ENCODE measurements around the gene HEXIM1. TPM values are rescaled to one million over a fixed set of nuclear protein-coding genes. Genes with fewer than 3 reads are reported as not detected.
A peak's percentile ranks its signal among the peaks of the same experiment; 100 is the strongest.

The HEXIM1 gene
- total RNA-seq, 4 donors from 2014 or later = 20.9 to 32.7 (median 25.0) TPM

- 53 to 65% methylated on average over 8 of the region's 8 CpGs for WGBS, 2 donors
- TF ChIP-seq CTCF (IDR thresholded peaks at IDR 0.05) (no peak), POLR2A (IDR thresholded peaks at IDR 0.05) (no peak)
- intact Hi-C loops (cut with DNase I; ENCODE audit: low total_unique reads) = no loop called here
- DNase-seq (ENCODE audit: low spot score in 2 of 2) = no peak
- no peak overlapping the region for H3K4me3 ChIP-seq (ENCODE audit: low read depth, poor library complexity, severe bottlenecking)
Observed at GRCh38 chr17:45145035-45145389, 3.3 kb upstream of the HEXIM1 start.

GRCh38 chr17:45146166-45146565 lies 2.1 kb upstream of the HEXIM1 start:
- H3K4me3 ChIP-seq (ENCODE audit: low read depth, poor library complexity, severe bottlenecking) = no peak overlapping the region
- TF ChIP-seq POLR2A (IDR thresholded peaks at IDR 0.05) (no peak), CTCF (IDR thresholded peaks at IDR 0.05) (no peak)
- WGBS, 2 donors = 82 to 85% methylated on average over 10 of the region's 10 CpGs
- intact Hi-C loops (cut with DNase I; ENCODE audit: low total_unique reads) = no loop called here
- peak in 1 of 2 donors; percentile 86 for DNase-seq (ENCODE audit: low spot score in 2 of 2)

DNA sequence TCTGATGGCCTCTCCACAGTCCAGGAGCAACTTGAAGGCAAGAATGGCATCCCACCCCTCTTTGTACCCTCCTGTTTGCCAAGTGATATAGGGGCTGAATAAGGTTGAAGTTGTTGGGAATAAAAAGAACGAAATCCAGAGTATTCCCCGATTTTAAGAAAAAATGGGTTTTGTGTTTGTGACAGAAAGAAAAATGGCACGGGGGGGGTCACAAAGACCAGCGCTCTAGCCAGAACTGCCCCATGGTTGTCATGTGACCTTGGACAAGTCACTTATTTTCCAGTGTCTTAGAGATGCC lies 1.7 kb upstream of the HEXIM1 start:
- intact Hi-C loops (cut with DNase I; ENCODE audit: low total_unique reads) = no loop called here
- TF ChIP-seq POLR2A (IDR thresholded peaks at IDR 0.05) (no peak), CTCF (IDR thresholded peaks at IDR 0.05) (no peak)
- 73 to 74% methylated on average over 4 of the region's 4 CpGs for WGBS, 2 donors
- H3K4me3 ChIP-seq (ENCODE audit: low read depth, poor library complexity, severe bottlenecking) = no peak overlapping the region
- no peak for DNase-seq (ENCODE audit: low spot score in 2 of 2)

- intact Hi-C loops (cut with DNase I; ENCODE audit: low total_unique reads) = no loop called here
- peak overlapping the region; percentile 27 for H3K4me3 ChIP-seq (ENCODE audit: low read depth, poor library complexity, severe bottlenecking)
- peak; percentile 59 to 95 for DNase-seq (ENCODE audit: low spot score in 2 of 2)
- TF ChIP-seq POLR2A (IDR thresholded peaks at IDR 0.05) = no peak
- no peak for TF ChIP-seq CTCF (IDR thresholded peaks at IDR 0.05)
- 4 to 5% methylated on average over 25 to 29 of the region's 29 CpGs for WGBS, 2 donors
Observed at GRCh38 chr17:45146890-45147580, 1.2 kb upstream of the HEXIM1 start.

- no peak for TF ChIP-seq POLR2A (IDR thresholded peaks at IDR 0.05)
- peak in 1 of 3 donors; percentile 42 for TF ChIP-seq CTCF (IDR thresholded peaks at IDR 0.05)
- peak overlapping the region; percentile 27 for H3K4me3 ChIP-seq (ENCODE audit: low read depth, poor library complexity, severe bottlenecking)
- 0% methylated on average over 32 to 38 of the region's 38 CpGs for WGBS, 2 donors
- intact Hi-C loops (cut with DNase I; ENCODE audit: low total_unique reads) = no loop called here
- peak; percentile 79 to 96 for DNase-seq (ENCODE audit: low spot score in 2 of 2)
Observed at GRCh38 chr17:45147581-45148182, 593 bp upstream of the HEXIM1 start.

All from lower leg skin (tissue), 4 donors.